GM18511 (cell line): ENCODE data around the gene CLPSL2.
A peak's percentile ranks its signal among the peaks of the same experiment; 100 is the strongest.
"Not testable (repeated sequence)": the region's sequence is repeated elsewhere in the genome, so short reads cannot be mapped to it uniquely, and the experiment has no call there.

Source experiments
- ATAC-seq: cut with Tn5 transposase; IDR thresholded peaks from one replicate; pipeline ENCODE4 v1.9.1; 2021; ENCODE audit warnings: mild to moderate bottlenecking, moderate library complexity; ENCODE audit not compliant: unreplicated experiment

CLPSL2 gene, protein sequence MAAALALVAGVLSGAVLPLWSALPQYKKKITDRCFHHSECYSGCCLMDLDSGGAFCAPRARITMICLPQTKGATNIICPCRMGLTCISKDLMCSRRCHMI

DNA sequence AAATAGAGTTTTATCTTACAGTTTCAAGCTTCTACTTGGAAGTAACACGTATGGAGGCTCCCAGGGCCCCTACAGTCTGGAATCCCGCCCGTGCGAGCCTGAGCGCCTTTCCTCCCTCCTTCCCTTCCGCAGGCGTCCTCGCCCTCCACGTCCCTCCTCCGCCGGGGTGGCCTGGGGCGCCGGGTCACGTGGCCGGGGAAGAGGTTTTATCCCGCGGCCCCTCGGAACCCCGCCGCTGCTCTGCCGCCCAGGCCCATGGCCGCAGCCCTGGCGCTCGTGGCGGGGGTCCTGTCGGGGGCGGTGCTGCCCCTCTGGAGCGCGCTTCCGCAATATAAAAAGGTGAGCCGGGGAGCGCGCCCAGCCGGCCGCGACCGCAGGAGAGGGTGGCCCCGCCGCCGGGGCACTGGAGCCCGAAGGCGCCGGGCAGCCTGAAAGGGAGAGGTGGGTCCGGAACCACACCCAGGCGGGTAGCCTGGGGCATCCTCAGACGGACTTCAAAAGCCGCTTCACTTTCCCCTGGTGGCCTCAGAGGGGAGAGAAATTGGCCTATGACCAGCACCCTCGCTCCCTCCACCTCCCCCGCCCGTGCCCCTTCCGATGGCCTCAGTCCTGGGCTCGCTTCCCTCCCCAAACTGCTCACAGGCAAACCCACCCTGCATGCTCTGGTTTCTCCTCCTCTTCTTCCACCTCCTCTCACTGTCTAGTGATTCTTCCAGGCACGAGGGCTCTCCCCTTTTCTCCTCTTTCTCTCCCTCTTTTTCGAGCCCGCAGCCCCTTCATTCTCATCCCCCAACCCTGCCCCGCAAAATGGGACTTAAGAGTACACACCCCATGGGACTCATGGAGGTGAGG is at the start of gene CLPSL2:
Gene CLPSL2 (plus strand): TSS at position 235 of the 852 bp plus-strand sequence. CDS start 21 bp downstream, at position 256.
- no peak for ATAC-seq

GRCh38 chr6:35727231-35727934 is 49.0 kb upstream of the CLPSL2 start:
- ATAC-seq: peak; percentile 17

DNA sequence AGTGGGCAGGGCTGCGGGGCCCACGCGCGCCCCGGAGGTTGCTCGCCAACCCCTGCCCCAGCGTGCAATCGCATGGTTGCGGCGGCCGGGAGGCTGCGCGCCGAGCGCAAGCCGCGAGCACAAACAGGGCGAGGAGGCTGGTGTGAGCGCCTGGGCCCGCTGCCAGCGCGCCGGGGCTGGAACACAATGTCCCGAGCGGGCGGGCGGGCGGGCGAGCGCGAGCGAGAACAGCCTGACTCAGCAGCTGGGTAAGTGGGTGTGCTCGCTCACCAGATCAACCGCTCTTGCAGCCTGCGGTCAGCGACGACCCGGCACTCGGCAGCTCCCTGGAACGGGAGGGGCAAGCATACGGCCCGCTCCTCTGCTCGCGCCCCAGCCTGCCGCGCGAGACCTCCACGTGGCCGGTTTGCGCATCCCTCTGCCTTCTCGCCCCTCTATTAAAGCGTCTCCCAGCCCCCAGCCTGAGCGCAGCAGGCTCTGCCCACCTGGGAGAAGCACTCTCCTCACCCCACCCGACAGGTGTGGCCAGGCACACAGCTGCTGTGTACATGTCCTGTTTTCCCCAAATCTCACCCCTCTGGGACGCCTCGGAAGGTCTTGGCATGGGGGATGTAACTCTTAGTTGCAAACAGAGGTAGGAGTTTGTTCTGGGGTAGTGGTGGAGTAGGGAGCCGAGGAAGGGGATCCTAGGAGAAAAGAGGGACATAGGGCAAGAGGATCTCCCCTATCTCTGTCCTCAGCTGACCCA is 48.3 kb upstream of the CLPSL2 start:
- ATAC-seq: peak; percentile 52

- no peak for ATAC-seq
Measured at GRCh38 chr6:35728683-35729678, 47.4 kb upstream of the CLPSL2 start.

- no peak for ATAC-seq
Measured at GRCh38 chr6:35729722-35730121, 46.7 kb upstream of the CLPSL2 start.

- no peak for ATAC-seq
Measured at GRCh38 chr6:35730745-35731413, 45.5 kb upstream of the CLPSL2 start.

- peak; percentile 59 for ATAC-seq
Measured at GRCh38 chr6:35731414-35731735, 45.0 kb upstream of the CLPSL2 start.

DNA sequence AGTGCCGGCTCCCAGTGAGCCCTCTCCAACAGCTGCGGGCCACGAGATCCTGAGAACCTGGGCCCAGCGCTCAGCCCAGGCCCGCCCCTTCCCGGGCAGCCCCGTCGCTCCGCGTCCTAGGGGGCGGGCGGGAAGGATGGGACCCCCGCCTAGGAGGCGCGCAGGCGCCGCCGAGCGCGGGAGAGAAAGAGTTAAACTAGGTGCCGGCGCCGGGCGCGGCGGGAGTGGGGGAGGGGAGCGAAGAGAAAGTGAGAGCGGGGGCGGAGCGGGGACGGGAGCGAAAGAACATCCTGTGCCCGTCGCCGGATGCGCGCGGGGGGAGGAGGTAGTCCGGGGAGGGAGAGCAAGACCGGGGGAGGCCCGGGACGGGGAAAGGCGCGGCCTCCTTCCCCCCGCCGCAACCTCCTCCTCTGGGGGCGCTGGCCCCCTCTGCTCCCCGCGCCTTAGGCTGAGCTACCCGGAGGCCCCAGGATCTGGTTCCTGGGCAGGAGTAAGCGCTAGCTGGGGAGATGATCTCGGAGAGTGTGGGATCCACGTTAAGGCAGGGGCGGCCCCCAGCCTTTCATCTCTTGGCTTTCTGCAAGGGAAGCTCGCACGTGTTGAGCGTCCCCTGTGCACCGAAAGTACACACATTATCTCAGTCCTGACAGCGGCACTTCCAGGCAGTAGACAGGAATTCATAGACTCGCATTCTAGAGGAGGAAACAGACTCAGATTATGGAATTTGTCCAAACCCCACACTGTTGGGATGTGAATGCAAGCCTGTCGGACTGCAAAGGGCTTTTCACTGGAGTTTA is 44.5 kb upstream of the CLPSL2 start:
- ATAC-seq: peak; percentile 57

- no peak for ATAC-seq
Measured at GRCh38 chr6:35733633-35734032, 42.8 kb upstream of the CLPSL2 start.

DNA sequence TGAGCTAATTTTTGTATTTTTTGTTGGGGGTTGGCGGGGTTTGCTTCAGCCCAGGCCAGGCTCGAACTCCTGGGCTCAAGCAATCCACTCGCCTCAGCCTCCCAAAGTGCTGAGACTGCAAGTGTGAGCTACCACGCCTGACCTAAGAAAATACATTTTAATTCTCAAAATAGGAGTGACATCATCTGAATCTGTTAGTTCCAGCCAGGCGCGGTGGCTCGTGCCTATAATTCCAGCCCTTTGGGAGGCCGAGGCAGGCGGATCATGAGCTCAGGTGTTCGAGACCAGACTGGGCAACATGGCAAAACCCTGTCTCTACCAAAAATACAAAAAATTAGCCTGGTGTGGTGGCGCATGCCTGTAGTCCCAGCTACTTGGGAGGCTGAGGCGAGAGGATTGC is 42.1 kb upstream of the CLPSL2 start:
- ATAC-seq: not testable (repeated sequence)

DNA sequence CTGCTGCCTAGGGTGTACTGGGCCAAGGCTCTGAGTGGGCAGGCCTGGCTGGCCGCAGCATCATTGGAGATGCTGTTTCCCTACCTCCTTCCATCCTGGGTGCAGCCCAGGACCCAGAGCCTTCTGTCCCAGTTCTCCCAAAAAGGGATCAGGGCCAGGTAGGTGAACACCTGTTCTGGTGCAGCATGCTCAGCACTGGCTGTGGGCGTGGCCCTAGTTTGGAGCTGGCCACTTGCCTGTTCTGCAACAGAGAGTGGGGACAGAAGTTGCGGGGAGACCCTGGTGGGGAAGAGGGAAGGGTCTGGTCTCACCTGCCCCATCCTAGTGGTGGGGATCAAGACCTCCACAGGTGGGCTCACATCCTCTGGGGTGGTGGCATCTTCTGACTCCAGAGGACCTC is 40.9 kb upstream of the CLPSL2 start:
- ATAC-seq: no peak

- no peak for ATAC-seq
Measured at GRCh38 chr6:35736253-35736894, 40.0 kb upstream of the CLPSL2 start.

GRCh38 chr6:35736982-35737412 is 39.4 kb upstream of the CLPSL2 start, which contains the start of gene ARMC12:
TSS of gene ARMC12 (plus strand) at chr6:35737032. CDS start at chr6:35737109, 77 bp downstream.
- ATAC-seq: no peak

DNA sequence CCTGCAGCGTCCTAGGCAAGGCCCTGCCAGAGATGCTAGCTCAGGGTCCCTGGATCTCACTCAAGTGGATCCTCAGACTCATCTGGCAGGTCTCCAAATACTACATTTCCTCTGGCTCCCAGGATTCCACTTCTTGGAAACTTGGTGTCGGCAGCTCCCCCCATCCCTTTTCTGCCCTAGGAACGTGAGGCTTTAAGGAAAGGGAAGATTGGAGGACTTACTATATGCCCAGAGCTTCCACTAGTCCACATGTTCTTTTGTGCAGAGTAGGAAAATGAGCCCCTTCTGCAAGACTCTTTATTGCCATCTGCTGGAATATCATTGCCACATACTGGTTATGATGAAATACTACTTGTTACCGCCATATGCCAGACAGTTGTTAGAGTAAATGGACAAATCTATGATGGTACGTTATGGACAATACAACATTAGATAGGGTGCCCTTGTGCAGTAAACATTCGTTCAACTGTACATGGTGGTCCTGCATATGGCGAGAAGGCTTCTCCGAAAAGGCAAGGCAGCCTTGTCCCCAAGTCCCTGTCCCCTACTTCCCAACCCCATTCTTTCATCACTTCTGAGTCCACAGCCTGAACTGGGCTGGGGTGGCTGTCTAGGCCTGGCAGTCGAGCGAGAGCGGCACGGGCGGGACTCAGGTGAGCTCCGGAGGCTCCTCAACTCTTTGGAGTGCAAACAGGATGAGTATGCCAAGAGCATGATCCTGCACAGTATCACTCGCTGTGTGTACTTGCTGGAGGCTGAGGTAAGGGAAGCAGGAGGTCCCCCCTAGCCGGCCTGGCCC is 38.8 kb upstream of the CLPSL2 start:
- no peak for ATAC-seq

- ATAC-seq: no peak
Measured at GRCh38 chr6:35739645-35740524, 36.5 kb upstream of the CLPSL2 start.

GRCh38 chr6:35742842-35743241 is 33.6 kb upstream of the CLPSL2 start:
- ATAC-seq: no peak
